HUES64 (cell line): ENCODE measurements around the gene BCAS3.

Source experiments
- H3K27ac ChIP-seq: 2 replicates; pipeline ENCODE4 v1.7.0; 2013; ENCODE audit warnings: low read depth, low read length, inconsistent platforms
- H3K27me3 ChIP-seq: 2 replicates; pipeline ENCODE4 v1.6.1; 2013; ENCODE audit warnings: mild to moderate bottlenecking, low read length; ENCODE audit not compliant: insufficient read depth
- H3K36me3 ChIP-seq: 2 replicates; pipeline ENCODE4 v1.6.1; 2013; ENCODE audit warnings: mild to moderate bottlenecking, low read length; ENCODE audit not compliant: insufficient read depth
- H3K4me1 ChIP-seq: 2 replicates; pipeline ENCODE4 v1.6.1; 2013; ENCODE audit warnings: mild to moderate bottlenecking, low read length, moderate library complexity; ENCODE audit not compliant: insufficient read depth
- H3K4me3 ChIP-seq: 2 replicates; pipeline ENCODE4 v1.5.1; 2013; ENCODE audit warnings: mild to moderate bottlenecking, low read length, moderate library complexity
- H3K9ac ChIP-seq: 2 replicates; pipeline ENCODE4 v1.6.1; 2013; ENCODE audit warnings: mild to moderate bottlenecking, low read depth, low read length
- H3K9me3 ChIP-seq: 2 replicates; pipeline ENCODE4 v1.6.1; 2013; ENCODE audit warnings: low read depth, low read length; ENCODE audit not compliant: insufficient read depth
- WGBS: fragments of 150-250, 120-280 bp; methylation state at CpG from one replicate; pipeline ENCODE4 v1.1.7; 2013; ENCODE audit warnings: missing lambda C conversion rate; 5-methylcytosine and 5-hydroxymethylcytosine counted together

Gene BCAS3

GRCh38 chr17:61129267-61130254, 451.9 kb downstream of the BCAS3 start:
- Histone ChIP-seq H3K9ac (no peak overlapping the region), H3K4me3 (no peak overlapping the region), H3K27me3 (no peaks in the 10 kb centered on the region), H3K27ac (no peak overlapping the region), H3K36me3 (no peaks in the 10 kb centered on the region), H3K9me3 (no peaks in the 10 kb centered on the region), H3K4me1 (no peaks in the 10 kb centered on the region)
- 89% methylated on average over 7 of the region's 7 CpGs for WGBS

- WGBS: 96% methylated on average over 4 of the region's 4 CpGs
- H3K27ac ChIP-seq: no peak overlapping the region
- no peak overlapping the region for H3K9ac ChIP-seq
- H3K4me3 ChIP-seq: no peak overlapping the region
- no peaks in the 10 kb centered on the region for H3K27me3 ChIP-seq
- no peaks in the 10 kb centered on the region for H3K4me1 ChIP-seq
- no peaks in the 10 kb centered on the region for H3K9me3 ChIP-seq
- no peaks in the 10 kb centered on the region for H3K36me3 ChIP-seq
Observed at GRCh38 chr17:61130330-61130729, 452.7 kb downstream of the BCAS3 start.

GRCh38 chr17:61131585-61131984, 453.9 kb downstream of the BCAS3 start:
- Histone ChIP-seq H3K4me3 (no peak overlapping the region), H3K27me3 (no peaks in the 10 kb centered on the region), H3K4me1 (no peaks in the 10 kb centered on the region), H3K9ac (no peak overlapping the region), H3K9me3 (no peaks in the 10 kb centered on the region), H3K27ac (no peak overlapping the region), H3K36me3 (no peaks in the 10 kb centered on the region)
- 86% methylated on average over 2 of the region's 2 CpGs for WGBS

GRCh38 chr17:61132524-61132923, 454.9 kb downstream of the BCAS3 start:
- no peak overlapping the region for H3K9ac ChIP-seq
- no peaks in the 10 kb centered on the region for H3K27me3 ChIP-seq
- H3K36me3 ChIP-seq: no peaks in the 10 kb centered on the region
- WGBS: 93% methylated on average over 4 of the region's 4 CpGs
- H3K4me3 ChIP-seq: no peak overlapping the region
- H3K4me1 ChIP-seq: no peaks in the 10 kb centered on the region
- H3K27ac ChIP-seq: no peak overlapping the region
- H3K9me3 ChIP-seq: no peaks in the 10 kb centered on the region

GRCh38 chr17:61133853-61134252, 456.2 kb downstream of the BCAS3 start:
- 95% methylated on average over 1 of the region's 1 CpG for WGBS

GRCh38 chr17:61134551-61135235, 457.0 kb downstream of the BCAS3 start:
- Histone ChIP-seq H3K9ac (no peak overlapping the region), H3K36me3 (no peaks in the 10 kb centered on the region), H3K27me3 (no peaks in the 10 kb centered on the region), H3K9me3 (no peaks in the 10 kb centered on the region), H3K4me1 (no peaks in the 10 kb centered on the region), H3K4me3 (no peak overlapping the region), H3K27ac (no peak overlapping the region)
- WGBS: 94% methylated on average over 5 of the region's 6 CpGs

More at GRCh38 chr17:61133853-61134252, 456.2 kb downstream of the BCAS3 start:
- Histone ChIP-seq H3K4me1 (no peaks in the 10 kb centered on the region), H3K27me3 (no peaks in the 10 kb centered on the region), H3K4me3 (no peak overlapping the region), H3K36me3 (no peaks in the 10 kb centered on the region), H3K9ac (no peak overlapping the region), H3K27ac (no peak overlapping the region), H3K9me3 (no peaks in the 10 kb centered on the region)

GRCh38 chr17:61135782-61136181, 458.1 kb downstream of the BCAS3 start:
- Histone ChIP-seq H3K9me3 (no peaks in the 10 kb centered on the region), H3K36me3 (no peaks in the 10 kb centered on the region)

GRCh38 chr17:61136296-61136695, 458.6 kb downstream of the BCAS3 start:
- Histone ChIP-seq H3K36me3 (no peaks in the 10 kb centered on the region), H3K27me3 (no peaks in the 10 kb centered on the region), H3K9me3 (no peaks in the 10 kb centered on the region), H3K9ac (no peak overlapping the region), H3K27ac (no peak overlapping the region), H3K4me3 (no peak overlapping the region), H3K4me1 (no peaks in the 10 kb centered on the region)
- 96% methylated on average over 7 of the region's 7 CpGs for WGBS

More at GRCh38 chr17:61135782-61136181, 458.1 kb downstream of the BCAS3 start:
- H3K4me1 ChIP-seq: no peaks in the 10 kb centered on the region
- no peak overlapping the region for H3K27ac ChIP-seq
- H3K27me3 ChIP-seq: no peaks in the 10 kb centered on the region
- 90% methylated on average over 14 of the region's 14 CpGs for WGBS
- H3K9ac ChIP-seq: no peak overlapping the region
- H3K4me3 ChIP-seq: no peak overlapping the region

GRCh38 chr17:61139219-61139618, 461.6 kb downstream of the BCAS3 start:
- no peaks in the 10 kb centered on the region for H3K27me3 ChIP-seq
- 96% methylated on average over 4 of the region's 4 CpGs for WGBS
- no peaks in the 10 kb centered on the region for H3K9me3 ChIP-seq
- H3K36me3 ChIP-seq: no peaks in the 10 kb centered on the region
- no peaks in the 10 kb centered on the region for H3K4me1 ChIP-seq
- no peak overlapping the region for H3K9ac ChIP-seq
- no peak overlapping the region for H3K4me3 ChIP-seq
- no peak overlapping the region for H3K27ac ChIP-seq

- Histone ChIP-seq H3K27me3 (no peaks in the 10 kb centered on the region), H3K4me1 (peaks cover 4% of the 10 kb centered on the region), H3K9ac (no peak overlapping the region), H3K36me3 (no peaks in the 10 kb centered on the region), H3K27ac (no peak overlapping the region), H3K4me3 (no peak overlapping the region), H3K9me3 (no peaks in the 10 kb centered on the region)
- 96% methylated on average over 3 of the region's 3 CpGs for WGBS
Observed at GRCh38 chr17:61140081-61140786, 462.6 kb downstream of the BCAS3 start.

- no peak overlapping the region for H3K4me3 ChIP-seq
- peaks cover 9% of the 10 kb centered on the region for H3K4me1 ChIP-seq
- no CpG with 5 or more reads among the region's 1 CpG for WGBS
- H3K27ac ChIP-seq: no peak overlapping the region
- no peak overlapping the region for H3K9ac ChIP-seq
- no peaks in the 10 kb centered on the region for H3K9me3 ChIP-seq
- H3K36me3 ChIP-seq: no peaks in the 10 kb centered on the region
- no peaks in the 10 kb centered on the region for H3K27me3 ChIP-seq
Observed at GRCh38 chr17:61143026-61143425, 465.4 kb downstream of the BCAS3 start.
